SK-MEL-5 (cell line): ENCODE measurements around the gene TNRC18. TPM values are rescaled to one million over a fixed set of nuclear protein-coding genes. Genes with fewer than 3 reads are reported as not detected.

Experiments
- DNase-seq: peaks from one replicate; pipeline ENCODE4 v3.0.0-alpha.2; 2016; ENCODE audit warnings: low read depth, low spot score
- in situ Hi-C: cut with HindIII; loops from 2 replicates; pipeline ENCODE4 v1.10.0; 2016; ENCODE audit warnings: low sequenced_read_pairs, high pct_unique_total_duplicates, low pct_unique_long_range_greater_than_20kb
- total RNA-seq: library from RNA; depleted of rRNA; stranded (reverse); fragments of >200 nt; shearing (Covaris generic); gene quantifications from 2 replicates; pipeline ENCODE4 v1.2.3, GENCODE V29; 2014

The TNRC18 gene
- total RNA-seq, 1 experiment from 2014 or later, result 40.8 TPM

GRCh38 chr7:5350600-5351385 lies 72.8 kb downstream of the TNRC18 start:
- in situ Hi-C loops, result no loop called here

GRCh38 chr7:5350174-5350463 lies 73.5 kb downstream of the TNRC18 start:
- in situ Hi-C loops, result no loop called here
- DNase-seq, result no peak

More at GRCh38 chr7:5350600-5351385, 72.8 kb downstream of the TNRC18 start:
- DNase-seq, result no peak

- in situ Hi-C loops, result no loop called here
- no peak for DNase-seq
Observed at GRCh38 chr7:5349437-5350173, 74.0 kb downstream of the TNRC18 start.

- DNase-seq, result no peak
- in situ Hi-C loops, result no loop called here
Observed at GRCh38 chr7:5349005-5349380, 74.6 kb downstream of the TNRC18 start.

- no peak for DNase-seq
- in situ Hi-C loops, result no loop called here
Observed at GRCh38 chr7:5348134-5349004, 75.3 kb downstream of the TNRC18 start.

- DNase-seq, result no peak
- in situ Hi-C loops, result no loop called here
Observed at GRCh38 chr7:5345671-5346070, 78.0 kb downstream of the TNRC18 start.

GRCh38 chr7:5345171-5345570 lies 78.5 kb downstream of the TNRC18 start:
- DNase-seq, result no peak
- in situ Hi-C loops, result no loop called here

GRCh38 chr7:5344342-5344741 lies 79.3 kb downstream of the TNRC18 start:
- in situ Hi-C loops, result no loop called here
- no peak for DNase-seq

- in situ Hi-C loops, result no loop called here
- DNase-seq, result no peak
Observed at GRCh38 chr7:5343884-5344283, 79.8 kb downstream of the TNRC18 start.

GRCh38 chr7:5342631-5343030 lies 81.0 kb downstream of the TNRC18 start:
- in situ Hi-C loops, result no loop called here
- DNase-seq, result no peak

- in situ Hi-C loops, result no loop called here
Observed at GRCh38 chr7:5339955-5340354, 83.7 kb downstream of the TNRC18 start.

GRCh38 chr7:5337047-5337446 lies 86.6 kb downstream of the TNRC18 start:
- DNase-seq, result no peak
- in situ Hi-C loops, result no loop called here

More at GRCh38 chr7:5339955-5340354, 83.7 kb downstream of the TNRC18 start:
- DNase-seq, result no peak

GRCh38 chr7:5334671-5335070 lies 89.0 kb downstream of the TNRC18 start:
- in situ Hi-C loops, result no loop called here
- DNase-seq, result no peak

- in situ Hi-C loops, result no loop called here
- DNase-seq, result no peak
Observed at GRCh38 chr7:5333121-5334045, 90.3 kb downstream of the TNRC18 start.

GRCh38 chr7:5332579-5332978 lies 91.1 kb downstream of the TNRC18 start:
- in situ Hi-C loops, result no loop called here
- DNase-seq, result no peak

- in situ Hi-C loops, result no loop called here
- no peak for DNase-seq
Observed at GRCh38 chr7:5330288-5330687, 93.3 kb downstream of the TNRC18 start.

GRCh38 chr7:5324961-5325360 lies 98.7 kb downstream of the TNRC18 start:
- no peak for DNase-seq
- in situ Hi-C loops, result no loop called here
